ENCODE measurements around the gene PNPLA7. TPM values are rescaled to one million over a fixed set of nuclear protein-coding genes. Genes with fewer than 3 reads are reported as not detected.

The PNPLA7 gene
- total and polyA plus RNA-seq, 2 of the 13 experiments (the other 11 are each of a cell fraction or from before 2014, with no cell fraction given) = 0.42 to 1.5 TPM

GRCh38 chr9:137422604-137423513 is 127.3 kb downstream of the PNPLA7 start, which contains the start of the genes EXD3 and NOXA1 (continued):
- no peak for TF ChIP-seq NONO (IDR thresholded peaks at IDR 0.05)
- TF ChIP-seq NONO (CRISPR knock-in tag; conservative IDR thresholded peaks at IDR 0.05) = peak; percentile 87
- no peak for TF ChIP-seq ZBTB44 (CRISPR knock-in tag; IDR thresholded peaks at IDR 0.05)
- peak; percentile 62; the same call in 1 of the 2 replicates for TF ChIP-seq SMYD3 (CRISPR knock-in tag; IDR thresholded peaks at IDR 0.05)
- peak; percentile 53 for TF ChIP-seq FOXA3 (CRISPR knock-in tag; IDR thresholded peaks at IDR 0.05)
- TF ChIP-seq TOPORS (CRISPR knock-in tag; IDR thresholded peaks at IDR 0.05) = peak; percentile 90
- peak; percentile 62; the same call in 1 of the 2 replicates for TF ChIP-seq ZNF607 (CRISPR knock-in tag; IDR thresholded peaks at IDR 0.05; ENCODE audit: borderline replicate concordance)
- TF ChIP-seq ZHX1 (CRISPR knock-in tag; IDR thresholded peaks at IDR 0.05; ENCODE audit: low read depth) = peak; percentile 36; the same call in 1 of the 2 replicates
- no peak for TF ChIP-seq REXO4 (CRISPR knock-in tag; IDR thresholded peaks at IDR 0.05; ENCODE audit: borderline replicate concordance)
- TF ChIP-seq SKI (IDR thresholded peaks at IDR 0.05; ENCODE audit: partially characterized antibody) = peak; percentile 34
- no peak for TF ChIP-seq ZNF605 (CRISPR knock-in tag; IDR thresholded peaks at IDR 0.05)
- TF ChIP-seq ZBTB25 (CRISPR knock-in tag; IDR thresholded peaks at IDR 0.05) = peak; percentile 96
- 0 out of 2 replicates have a peak, but pooled peaks have one; percentile 31 for TF ChIP-seq GATAD2A (CRISPR knock-in tag; IDR thresholded peaks at IDR 0.05)
- TF ChIP-seq PPARG (CRISPR knock-in tag; conservative IDR thresholded peaks at IDR 0.05) = no peak
- TF ChIP-seq KMT2B (CRISPR knock-in tag; IDR thresholded peaks at IDR 0.05) = peak; percentile 65; the same call in 1 of the 2 replicates
- peak; percentile 85 for TF ChIP-seq ZC3H13 (CRISPR knock-in tag; IDR thresholded peaks at IDR 0.05)
- TF ChIP-seq ZNF550 (CRISPR knock-in tag; IDR thresholded peaks at IDR 0.05; ENCODE audit: borderline replicate concordance) = no peak
- TF ChIP-seq YEATS4 (CRISPR knock-in tag; IDR thresholded peaks at IDR 0.05; ENCODE audit: borderline replicate concordance) = peak; percentile 93
- 0 out of 2 replicates have a peak, but pooled peaks have one; percentile 35 for TF ChIP-seq ZSCAN5A (CRISPR knock-in tag; IDR thresholded peaks at IDR 0.05; ENCODE audit: borderline replicate concordance)
- TF ChIP-seq SIN3B (IDR thresholded peaks at IDR 0.05; ENCODE audit: low read length) = peak; percentile 86
- TF ChIP-seq JUNB (CRISPR knock-in tag; IDR thresholded peaks at IDR 0.05; ENCODE audit: borderline replicate concordance) = no peak
- TF ChIP-seq ZNF678 (CRISPR knock-in tag; IDR thresholded peaks at IDR 0.05) = no peak
- TF ChIP-seq ZNF768 (CRISPR knock-in tag; IDR thresholded peaks at IDR 0.05) = peak; percentile 79; the same call in 1 of the 2 replicates

All from HepG2 (cell line).